ENCODE results near the gene ATF1. TPM values are rescaled to one million over a fixed set of nuclear protein-coding genes. Genes with fewer than 3 reads are reported as not detected.
"Not testable (repeated sequence)": the region's sequence is repeated elsewhere in the genome, so short reads cannot be mapped to it uniquely, and the experiment has no call there.

Gene ATF1
- polyA plus RNA-seq, 6 donors from 2014 or later: 33.5 to 66.1 (median 45.2) TPM

- H3K27ac Mint-ChIP-seq: peak overlapping the region in 1 of 6 donors; percentile 36
- H3K36me3 Mint-ChIP-seq: no peaks in the 10 kb centered on the region
- H3K27me3 Mint-ChIP-seq: no peaks in the 10 kb centered on the region
- ATAC-seq (ENCODE audit: low read depth in 2 of 2) (no peak), DNase-seq (no peak)
- H3K4me1 Mint-ChIP-seq: no peaks in the 10 kb centered on the region
- H3K4me3 Mint-ChIP-seq: no peak overlapping the region
- peaks cover 0 to 15% (median 7%) of the 10 kb centered on the region in 7 donors for H3K9me3 Mint-ChIP-seq
Measured at GRCh38 chr12:50859621-50860310, 95.9 kb downstream of the ATF1 start.

- Mint-ChIP-seq H3K27me3 (peaks cover 4 to 9% (median 7%) of the 10 kb centered on the region in 3 donors), H3K36me3 (peaks cover 9 to 17% of the 10 kb centered on the region in 2 donors), H3K27ac (peak overlapping the region in 1 of 6 donors; percentile 52), H3K4me1 (no peaks in the 10 kb centered on the region), H3K4me3 (no peak overlapping the region), H3K9me3 (peaks cover 3 to 20% (median 14%) of the 10 kb centered on the region in 7 donors)
- DNase-seq (no peak), ATAC-seq (ENCODE audit: low read depth in 2 of 2) (no peak)
Measured at GRCh38 chr12:50862316-50862715, 98.4 kb downstream of the ATF1 start.

- Mint-ChIP-seq H3K36me3 (peaks cover 9 to 22% of the 10 kb centered on the region in 2 donors), H3K27ac (no peak overlapping the region), H3K4me3 (no peak overlapping the region), H3K9me3 (peaks cover 3 to 36% (median 25%) of the 10 kb centered on the region in 7 donors), H3K4me1 (no peaks in the 10 kb centered on the region), H3K27me3 (peaks cover 4 to 13% (median 7%) of the 10 kb centered on the region in 3 donors)
- ATAC-seq (ENCODE audit: low read depth in 2 of 2): no peak
- DNase-seq: no peak
Measured at GRCh38 chr12:50865266-50865665, 101.4 kb downstream of the ATF1 start.

- not testable (repeated sequence) for H3K4me1 Mint-ChIP-seq; H3K4me3 Mint-ChIP-seq; ATAC-seq (ENCODE audit: low read depth in 2 of 2); DNase-seq
- H3K36me3 Mint-ChIP-seq: peaks cover 9 to 22% of the 10 kb centered on the region in 2 donors
- peaks cover 4 to 13% (median 7%) of the 10 kb centered on the region in 3 donors for H3K27me3 Mint-ChIP-seq
- peaks cover 3 to 36% (median 26%) of the 10 kb centered on the region in 7 donors for H3K9me3 Mint-ChIP-seq
- peak overlapping the region in 1 of 6 donors; percentile 64 for H3K27ac Mint-ChIP-seq
Measured at GRCh38 chr12:50868881-50869280, 105.0 kb downstream of the ATF1 start.

Other genes starting within 250 kb of the ATF1 start
- gene TMPRSS12, start 78.8 kb downstream of the ATF1 start, polyA plus RNA-seq (ENCODE audit: low read depth in 6 of 6): not detected
- gene HIGD1C, start 188.4 kb downstream of the ATF1 start, polyA plus RNA-seq (ENCODE audit: low read depth in 6 of 6): not detected